GM12878 (cell line): Measurements from ENCODE around the gene SRMS.

ENCODE experiments used
- CREB1 ChIP-seq: IDR thresholded peaks from 2 replicates; pipeline ENCODE4 v1.6.1; 2012; ENCODE audit warnings: low read depth, mild to moderate bottlenecking, inconsistent platforms
- CREM ChIP-seq: IDR thresholded peaks from 2 replicates; pipeline ENCODE4 v1.6.1; 2014; ENCODE audit warnings: antibody characterized with exemption, low read depth
- CTCF ChIP-seq, 3 experiments: IDR thresholded peaks in 2 of 3; conservative IDR thresholded peaks in 1 of 3; 2 replicates each; pipeline ENCODE4 v1.5.1; 2011; ENCODE audit warnings: low read depth in 3 of 3, low read length in 3 of 3, mild to moderate bottlenecking in 3 of 3, control low read depth in 2 of 3, moderate library complexity in 2 of 3, inconsistent platforms in 1 of 3, mixed read lengths in 1 of 3; ENCODE audit not compliant: control insufficient read depth in 2 of 3, insufficient read depth in 1 of 3; ENCODE audit errors: extremely low read depth in 1 of 3
- EP300 ChIP-seq, 2 experiments: fragments of 150-350 bp in 1 of 2; IDR thresholded peaks; 2 replicates each; pipeline ENCODE4 v1.6.1; 2011 to 2012; ENCODE audit warnings: low read depth in 2 of 2, low read length in 2 of 2, borderline replicate concordance in 1 of 2, improper control_type of control experiment in 1 of 2, inconsistent platforms in 1 of 2; ENCODE audit not compliant: control insufficient read depth in 1 of 2
- JUNB ChIP-seq: IDR thresholded peaks from 2 replicates; pipeline ENCODE4 v1.6.1; 2016; ENCODE audit warnings: antibody characterized with exemption, mild to moderate bottlenecking
- JUND ChIP-seq: IDR thresholded peaks from 2 replicates; pipeline ENCODE4 v1.6.1; 2012; ENCODE audit warnings: low read depth, mild to moderate bottlenecking, low read length, improper control_type of control experiment, moderate library complexity
- KDM1A ChIP-seq: fragments of 200-600 bp; sonication (generic); IDR thresholded peaks from 2 replicates; pipeline ENCODE4 v1.6.1; 2016; ENCODE audit warnings: borderline replicate concordance
- POLR2A ChIP-seq: IDR thresholded peaks from 2 replicates; pipeline ENCODE4 v1.6.1; 2011; ENCODE audit warnings: low read depth, mild to moderate bottlenecking, low read length
- RB1 ChIP-seq: fragments of 450-650 bp; formaldehyde crosslinking; IDR thresholded peaks from 2 replicates; pipeline ENCODE4 v1.6.1; 2017; ENCODE audit warnings: mild to moderate bottlenecking, borderline replicate concordance
- USF1 ChIP-seq: IDR thresholded peaks from 2 replicates; pipeline ENCODE4 v1.6.1; 2011; ENCODE audit warnings: borderline replicate concordance, low read depth, mild to moderate bottlenecking, moderate library complexity, mixed read lengths, low read length; ENCODE audit not compliant: insufficient read depth; ENCODE audit errors: extremely low read length
- ZBTB33 ChIP-seq: fragments of 450-650 bp; IDR thresholded peaks from 2 replicates; pipeline ENCODE4 v1.6.1; 2017; ENCODE audit warnings: mild to moderate bottlenecking

GRCh38 chr20:63522981-63523611 is 24.5 kb downstream of the SRMS start:
- TF ChIP-seq CREM = no peak
- no peak for TF ChIP-seq CTCF (IDR thresholded peaks at IDR 0.05 in 2 of 3, conservative IDR thresholded peaks at IDR 0.05 in 1 of 3; ENCODE audit: control insufficient read depth in 2 of 3, extremely low read depth in 1 of 3, insufficient read depth in 1 of 3, low read depth in 3 of 3, low read length in 3 of 3)
- TF ChIP-seq RB1 = no peak
- no peak for TF ChIP-seq JUNB
- no peak for TF ChIP-seq ZBTB33
- TF ChIP-seq KDM1A = no peak
- peak; percentile 45 for TF ChIP-seq POLR2A
- no peak for TF ChIP-seq JUND
- no peak for TF ChIP-seq USF1
- no peak for TF ChIP-seq CREB1
- TF ChIP-seq EP300 (IDR thresholded peaks at IDR 0.05; ENCODE audit: borderline replicate concordance in 1 of 2, control insufficient read depth in 1 of 2, low read depth in 2 of 2, low read length in 2 of 2) = no peak
